Psoas muscle (tissue), 8 donors: ENCODE results near the gene DOCK8. TPM values are rescaled to one million over a fixed set of nuclear protein-coding genes. Genes with fewer than 3 reads are reported as not detected.

Source experiments
- ATAC-seq, 4 donors: fragments of 200-7000 bp; cut with Tn5 transposase; one replicate each; pipeline ENCODE4 v1.9.1; 2020; ENCODE audit warnings: moderate library complexity in 3 of 4, mild to moderate bottlenecking in 2 of 4
- DNase-seq, 2 donors: peaks; one replicate each; pipeline ENCODE4 v3.0.0-alpha.2; 2020
- H3K27ac ChIP-seq: fragments of 200-600 bp; one replicate; pipeline ENCODE4 v1.8.0; 2022
- H3K27me3 ChIP-seq, 3 donors: fragments of 200-600 bp in 1 of 3; one replicate each; pipeline versions ENCODE4 v1.6.1 to v1.8.0; 2013 to 2022; ENCODE audit warnings: low read length in 2 of 3, mild to moderate bottlenecking in 2 of 3, moderate library complexity in 1 of 3; ENCODE audit not compliant: insufficient read depth in 3 of 3
- H3K36me3 ChIP-seq, 2 donors: fragments of 200-600 bp in 1 of 2; one replicate each; pipeline versions ENCODE4 v1.6.1 to v1.8.0; 2013 to 2022; ENCODE audit warnings: low read depth in 1 of 2, mild to moderate bottlenecking in 1 of 2, moderate library complexity in 1 of 2; ENCODE audit not compliant: insufficient read depth in 1 of 2
- H3K4me1 ChIP-seq: fragments of 200-600 bp; one replicate; pipeline ENCODE4 v1.8.0; 2022
- H3K4me3 ChIP-seq: fragments of 200-600 bp; one replicate; pipeline ENCODE4 v1.8.0; 2022; ENCODE audit warnings: mild to moderate bottlenecking
- H3K9me3 ChIP-seq: fragments of 200-600 bp; one replicate; pipeline ENCODE4 v1.8.0; 2022
- CTCF ChIP-seq: fragments of 200-600 bp; IDR thresholded peaks from one replicate; pipeline ENCODE4 v1.8.0; 2022; ENCODE audit warnings: antibody characterized with exemption
- WGBS, 3 donors: extraction: QIAGEN DNeasy Blood & Tissue Kit; methylation state at CpG; one replicate each; pipeline versions ENCODE4 v1.1.6 to v1.1.7; 2013; 5-methylcytosine and 5-hydroxymethylcytosine counted together
- intact Hi-C, 2 donors: fragments of 100-400 bp; cut with DNase I; formaldehyde crosslinking; loops; one replicate each; pipeline versions ENCODE4 v1.11.0 to v1.14.2; 2022
- polyA plus RNA-seq, 3 donors: library from polyadenylated mRNA; stranded (reverse); fragments of 200-250 nt; gene quantifications; one replicate each; pipeline ENCODE4 v1.2.3, GENCODE V29; 2013
- total RNA-seq, 4 donors: library from RNA; stranded (reverse); fragmentation: NEBNext Ultra II Directional in 2 of 4; extraction: Animal tissue kit (Norgen Biotek cat#: 25700) in 2 of 4; gene quantifications; one replicate each; pipeline versions ENCODE4 v1.2.1 to v1.2.4, GENCODE V29; 2021 to 2023
- donor health status: healthy with polysubstance abuse.
- donor health status: DM: no; HTN: no; CAD: no; lungs with moderate emphysema.
- donor health status: Bipolar disorder and iron deficiency.
- donor health status: healthy.
- donor health status: DM: yes; HTN: yes; CAD: no.
- donor health status: DM: no; HTN: no; CAD: no.
- donor health status: DM: no; HTN: no; CAD: no.
- donor health status: DM: yes; HTN: yes; CAD: no.

DOCK8 gene
- total and polyA plus RNA-seq, 7 donors = 0.32 to 2.8 (median 2.0) TPM

- H3K36me3 ChIP-seq = no peaks in the 10 kb centered on the region
- H3K9me3 ChIP-seq = no peaks in the 10 kb centered on the region
- ATAC-seq = no peak
- TF ChIP-seq CTCF = no peak
- intact Hi-C loops = no loop called here
- no peak overlapping the region for H3K4me3 ChIP-seq
- no peak overlapping the region for H3K27ac ChIP-seq
- no peaks in the 10 kb centered on the region for H3K27me3 ChIP-seq
- DNase-seq = no peak
- H3K4me1 ChIP-seq = no peaks in the 10 kb centered on the region
- WGBS, 3 donors = 82 to 88% (median 83%) methylated on average over 7 of the region's 7 CpGs
Measured at GRCh38 chr9:306907-307306, 92.2 kb downstream of the DOCK8 start.

- ATAC-seq (no peak), DNase-seq (no peak)
- Histone ChIP-seq H3K9me3 (no peaks in the 10 kb centered on the region), H3K27me3 (no peaks in the 10 kb centered on the region), H3K36me3 (no peaks in the 10 kb centered on the region), H3K4me3 (no peak overlapping the region), H3K27ac (no peak overlapping the region), H3K4me1 (no peaks in the 10 kb centered on the region)
- TF ChIP-seq CTCF = no peak
- 82 to 88% (median 87%) methylated on average over 14 of the region's 14 CpGs for WGBS, 3 donors
- intact Hi-C loops = no loop called here
Measured at GRCh38 chr9:311841-312240, 97.2 kb downstream of the DOCK8 start.

- 75 to 80% (median 77%) methylated on average over 7 of the region's 7 CpGs for WGBS, 3 donors
Measured at GRCh38 chr9:312596-313320, 98.1 kb downstream of the DOCK8 start.

GRCh38 chr9:316382-316965 is 101.8 kb downstream of the DOCK8 start:
- Histone ChIP-seq H3K9me3 (no peaks in the 10 kb centered on the region), H3K27me3 (no peaks in the 10 kb centered on the region), H3K36me3 (no peaks in the 10 kb centered on the region), H3K4me1 (no peaks in the 10 kb centered on the region), H3K27ac (no peak overlapping the region), H3K4me3 (no peak overlapping the region)
- no peak for TF ChIP-seq CTCF
- 72 to 78% (median 74%) methylated on average over 2 of the region's 2 CpGs for WGBS, 3 donors
- intact Hi-C loops = no loop called here
- DNase-seq = no peak
- no peak for ATAC-seq

More at GRCh38 chr9:312596-313320, 98.1 kb downstream of the DOCK8 start:
- Histone ChIP-seq H3K27ac (no peak overlapping the region), H3K4me3 (no peak overlapping the region), H3K27me3 (no peaks in the 10 kb centered on the region), H3K4me1 (no peaks in the 10 kb centered on the region), H3K9me3 (no peaks in the 10 kb centered on the region), H3K36me3 (no peaks in the 10 kb centered on the region)
- ATAC-seq (no peak), DNase-seq (no peak)
- intact Hi-C loops = no loop called here
- TF ChIP-seq CTCF = no peak
